Osteocyte (in vitro differentiated cells): ENCODE data around the gene HNRNPF. TPM values are rescaled to one million over a fixed set of nuclear protein-coding genes. Genes with fewer than 3 reads are reported as not detected.
"Not testable (repeated sequence)": the region's sequence is repeated elsewhere in the genome, so short reads cannot be mapped to it uniquely, and the experiment has no call there.

Experiments used
- DNase-seq: peaks from one replicate; pipeline ENCODE4 v3.0.0; 2021; ENCODE audit warnings: mixed read lengths; ENCODE audit not compliant: unreplicated experiment; ENCODE audit errors: extremely low spot score
- H3K27ac Mint-ChIP-seq: one replicate; pipeline ENCODE4 v1.8.0; 2021; ENCODE audit warnings: mild to moderate bottlenecking, mixed read lengths; ENCODE audit not compliant: unreplicated experiment
- H3K27me3 Mint-ChIP-seq: one replicate; pipeline ENCODE4 v1.8.0; 2021; ENCODE audit warnings: mixed read lengths; ENCODE audit not compliant: unreplicated experiment
- H3K36me3 Mint-ChIP-seq: one replicate; pipeline ENCODE4 v1.8.0; 2021; ENCODE audit warnings: mixed read lengths; ENCODE audit not compliant: unreplicated experiment
- H3K4me1 Mint-ChIP-seq: one replicate; pipeline ENCODE4 v1.8.0; 2021; ENCODE audit warnings: mixed read lengths; ENCODE audit not compliant: unreplicated experiment
- H3K4me3 Mint-ChIP-seq: one replicate; pipeline ENCODE4 v1.8.0; 2021; ENCODE audit warnings: mild to moderate bottlenecking, moderate library complexity, mixed read lengths; ENCODE audit not compliant: unreplicated experiment
- H3K9me3 Mint-ChIP-seq: one replicate; pipeline ENCODE4 v1.8.0; 2021; ENCODE audit warnings: mixed read lengths; ENCODE audit not compliant: unreplicated experiment
- total RNA-seq: library from RNA; stranded (reverse); gene quantifications from 2 replicates; pipeline ENCODE4 v1.2.1, GENCODE V29; 2021
- TF ChIP-seq, protein P1 (sequence below): fragments of 200-600 bp; sonication (generic); IDR thresholded peaks from 2 replicates; pipeline ENCODE4 v1.5.0; 2021; ENCODE audit warnings: antibody characterized with exemption, mild to moderate bottlenecking, moderate library complexity

Gene HNRNPF
- total RNA-seq, 1 donor from 2014 or later = 189 TPM

- no peak overlapping the region for H3K27ac Mint-ChIP-seq
- TF ChIP-seq, protein P1, sequence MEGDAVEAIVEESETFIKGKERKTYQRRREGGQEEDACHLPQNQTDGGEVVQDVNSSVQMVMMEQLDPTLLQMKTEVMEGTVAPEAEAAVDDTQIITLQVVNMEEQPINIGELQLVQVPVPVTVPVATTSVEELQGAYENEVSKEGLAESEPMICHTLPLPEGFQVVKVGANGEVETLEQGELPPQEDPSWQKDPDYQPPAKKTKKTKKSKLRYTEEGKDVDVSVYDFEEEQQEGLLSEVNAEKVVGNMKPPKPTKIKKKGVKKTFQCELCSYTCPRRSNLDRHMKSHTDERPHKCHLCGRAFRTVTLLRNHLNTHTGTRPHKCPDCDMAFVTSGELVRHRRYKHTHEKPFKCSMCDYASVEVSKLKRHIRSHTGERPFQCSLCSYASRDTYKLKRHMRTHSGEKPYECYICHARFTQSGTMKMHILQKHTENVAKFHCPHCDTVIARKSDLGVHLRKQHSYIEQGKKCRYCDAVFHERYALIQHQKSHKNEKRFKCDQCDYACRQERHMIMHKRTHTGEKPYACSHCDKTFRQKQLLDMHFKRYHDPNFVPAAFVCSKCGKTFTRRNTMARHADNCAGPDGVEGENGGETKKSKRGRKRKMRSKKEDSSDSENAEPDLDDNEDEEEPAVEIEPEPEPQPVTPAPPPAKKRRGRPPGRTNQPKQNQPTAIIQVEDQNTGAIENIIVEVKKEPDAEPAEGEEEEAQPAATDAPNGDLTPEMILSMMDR = no peak
- DNase-seq = no peak
- H3K9me3 Mint-ChIP-seq = no peaks in the 10 kb centered on the region
- no peaks in the 10 kb centered on the region for H3K27me3 Mint-ChIP-seq
- H3K4me1 Mint-ChIP-seq = no peaks in the 10 kb centered on the region
- no peak overlapping the region for H3K4me3 Mint-ChIP-seq
- H3K36me3 Mint-ChIP-seq = no peaks in the 10 kb centered on the region
Observed at GRCh38 chr10:43427166-43427825, 18.3 kb upstream of the HNRNPF start.

GRCh38 chr10:43426476-43426875 lies 17.5 kb upstream of the HNRNPF start:
- not testable (repeated sequence) for H3K27ac Mint-ChIP-seq, H3K4me1 Mint-ChIP-seq

DNA sequence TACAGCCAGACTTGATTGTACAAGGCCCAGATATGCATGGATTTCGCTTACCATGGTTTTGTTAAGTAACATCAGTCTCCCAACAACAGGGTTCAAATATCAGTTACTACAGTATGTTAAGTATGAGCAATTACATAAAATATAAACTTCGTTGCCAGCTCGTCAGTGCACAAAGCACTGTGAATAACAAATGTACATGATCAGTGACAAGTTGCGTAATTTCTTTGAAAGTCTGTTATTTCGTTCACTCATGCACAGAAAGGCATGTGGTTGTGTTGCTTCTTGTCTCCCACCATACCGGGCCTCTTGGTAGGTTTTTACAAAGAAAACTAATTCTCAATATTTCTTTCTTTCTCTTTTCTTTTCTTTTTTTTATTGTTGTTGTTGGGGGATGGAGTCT lies 15.4 kb upstream of the HNRNPF start:
- peaks cover 16% of the 10 kb centered on the region for H3K4me1 Mint-ChIP-seq
- no peaks in the 10 kb centered on the region for H3K27me3 Mint-ChIP-seq
- TF ChIP-seq, protein P1 = no peak
- no peaks in the 10 kb centered on the region for H3K36me3 Mint-ChIP-seq
- DNase-seq = no peak
- no peak overlapping the region for H3K27ac Mint-ChIP-seq
- no peaks in the 10 kb centered on the region for H3K9me3 Mint-ChIP-seq
- no peak overlapping the region for H3K4me3 Mint-ChIP-seq

More at GRCh38 chr10:43426476-43426875, 17.5 kb upstream of the HNRNPF start:
- H3K9me3 Mint-ChIP-seq, DNase-seq, H3K36me3 Mint-ChIP-seq, H3K27me3 Mint-ChIP-seq, H3K4me3 Mint-ChIP-seq: not testable (repeated sequence)

- H3K4me3 Mint-ChIP-seq, H3K27me3 Mint-ChIP-seq, H3K27ac Mint-ChIP-seq: not testable (repeated sequence)
Observed at GRCh38 chr10:43421944-43422343, 13.0 kb upstream of the HNRNPF start.

GRCh38 chr10:43421519-43421918 lies 12.5 kb upstream of the HNRNPF start:
- no peaks in the 10 kb centered on the region for H3K9me3 Mint-ChIP-seq
- TF ChIP-seq, protein P1 = no peak
- H3K4me3 Mint-ChIP-seq = no peak overlapping the region
- no peak overlapping the region for H3K27ac Mint-ChIP-seq
- no peak for DNase-seq
- H3K4me1 Mint-ChIP-seq = peaks cover 16% of the 10 kb centered on the region
- H3K36me3 Mint-ChIP-seq = no peaks in the 10 kb centered on the region
- no peaks in the 10 kb centered on the region for H3K27me3 Mint-ChIP-seq

More at GRCh38 chr10:43421944-43422343, 13.0 kb upstream of the HNRNPF start:
- H3K4me1 Mint-ChIP-seq = peaks cover 16% of the 10 kb centered on the region
- DNase-seq, H3K9me3 Mint-ChIP-seq, H3K36me3 Mint-ChIP-seq: not testable (repeated sequence)

DNA sequence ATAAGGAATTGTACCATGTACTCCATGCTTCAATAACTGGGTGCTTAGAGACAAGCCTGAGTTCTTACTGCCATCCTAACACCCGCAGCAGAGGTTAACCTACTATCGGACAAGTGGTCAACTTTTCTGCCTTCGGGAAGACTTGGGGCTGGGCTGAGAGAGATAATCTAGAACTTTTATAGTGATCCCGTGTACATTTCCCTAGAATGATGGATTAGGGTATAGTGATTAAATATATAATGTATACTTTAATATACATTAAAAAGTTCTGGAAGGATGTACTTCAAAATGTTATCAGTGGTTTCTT lies 12.2 kb upstream of the HNRNPF start:
- no peak for DNase-seq
- H3K27me3 Mint-ChIP-seq = no peaks in the 10 kb centered on the region
- H3K9me3 Mint-ChIP-seq = no peaks in the 10 kb centered on the region
- peak overlapping the region; percentile 86 for H3K4me3 Mint-ChIP-seq
- no peaks in the 10 kb centered on the region for H3K36me3 Mint-ChIP-seq
- TF ChIP-seq, protein P1 = no peak
- H3K27ac Mint-ChIP-seq = peak overlapping the region; percentile 98
- H3K4me1 Mint-ChIP-seq = peaks cover 16% of the 10 kb centered on the region
